Fibroblast of peridontal ligament (primary cell): ENCODE measurements around the gene NCBP1.
"Not testable (repeated sequence)": the region's sequence is repeated elsewhere in the genome, so short reads cannot be mapped to it uniquely, and the experiment has no call there.

Source experiments
- DNase-seq: peaks from one replicate; pipeline ENCODE4 v3.0.0-alpha.2; 2010; ENCODE audit errors: extremely low read depth

NCBP1 gene

GRCh38 chr9:97632985-97633858, at the start of gene NCBP1, which contains the start of gene TSTD2:
Gene NCBP1, plus strand, starts transcription at chr9:97633821. Its CDS starts 61 bp downstream, at chr9:97633882.
Gene TSTD2, minus strand, starts transcription at chr9:97633368. Its CDS starts 5,806 bp downstream, at chr9:97627562.
- DNase-seq: peak; percentile 98

DNA sequence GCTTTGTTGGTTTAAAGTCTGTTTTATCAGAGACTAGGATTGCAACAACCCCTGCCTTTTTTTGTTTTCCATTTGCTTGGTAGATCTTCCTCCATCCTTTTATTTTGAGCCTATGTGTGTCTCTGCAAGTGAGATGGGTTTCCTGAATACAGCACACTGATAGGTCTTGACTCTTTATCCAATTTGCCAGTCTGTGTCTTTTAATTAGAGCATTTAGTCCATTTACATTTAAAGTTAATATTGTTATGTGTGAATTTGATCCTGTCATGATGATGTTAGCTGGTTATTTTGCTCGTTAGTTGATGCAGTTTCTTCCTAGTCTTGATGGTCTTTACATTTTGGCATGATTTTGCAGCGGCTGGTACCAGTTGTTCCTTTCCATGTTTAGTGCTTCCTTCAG, 48.8 kb upstream of the NCBP1 start:
- not testable (repeated sequence) for DNase-seq

GRCh38 chr9:97586909-97587308, 46.7 kb upstream of the NCBP1 start:
- DNase-seq: not testable (repeated sequence)

DNA sequence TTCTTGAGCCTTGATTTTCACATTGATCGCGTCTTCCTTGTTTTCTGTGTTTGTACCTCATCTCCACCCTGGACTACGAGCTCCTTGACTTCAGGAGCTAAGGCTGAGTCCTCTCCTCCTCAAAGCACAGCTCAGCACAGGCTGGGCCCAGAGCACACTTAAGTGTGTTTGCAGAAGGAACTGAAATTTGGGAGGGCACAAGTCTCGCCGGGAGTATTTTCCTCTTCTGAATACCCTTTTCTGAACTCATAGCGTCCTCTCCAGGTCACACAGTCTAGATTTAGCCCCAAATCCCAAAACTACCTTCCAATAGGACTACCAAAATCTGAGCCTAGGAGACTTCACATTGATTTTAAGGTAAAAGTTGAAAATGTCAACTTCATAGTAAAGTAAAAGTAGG, 42.1 kb upstream of the NCBP1 start:
- no peak for DNase-seq

DNA sequence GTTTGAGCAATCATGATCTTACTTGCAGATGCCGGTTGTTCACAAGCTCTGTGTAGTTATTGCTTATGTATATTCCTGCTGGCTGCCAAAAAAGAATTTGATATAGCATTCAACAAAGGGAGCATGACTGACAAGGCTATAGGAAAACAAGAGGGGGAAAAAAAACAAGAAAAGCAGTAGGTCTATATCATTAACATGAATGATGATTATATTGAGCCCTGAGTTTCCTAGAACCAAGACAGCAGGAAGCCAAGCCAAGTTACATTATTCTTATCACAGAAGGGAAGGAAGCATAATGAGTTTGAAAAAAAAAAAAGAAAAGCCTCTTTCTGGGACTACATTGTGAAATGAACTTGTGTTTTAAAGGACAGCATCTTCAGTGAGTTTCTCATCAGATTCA, 41.5 kb upstream of the NCBP1 start:
- DNase-seq: no peak

DNA sequence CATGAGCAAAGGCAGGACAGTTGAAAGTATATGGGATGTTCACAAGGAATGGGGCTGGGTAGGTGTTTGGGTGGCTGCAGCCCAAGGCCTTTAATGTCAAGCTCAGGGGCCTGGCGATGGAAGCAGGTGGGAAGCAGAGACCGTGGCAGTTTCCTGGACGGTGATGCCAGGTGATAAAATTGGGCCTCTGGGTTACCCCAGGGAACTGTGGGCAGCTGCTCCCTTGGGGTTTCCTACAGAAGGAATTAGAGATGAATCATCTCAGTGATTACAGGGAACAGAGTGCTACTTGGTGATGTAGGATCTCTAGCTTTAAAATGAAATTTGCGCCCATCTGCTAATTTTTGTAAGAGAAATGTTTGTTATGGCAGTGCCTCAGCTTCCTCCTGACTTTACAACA, 39.7 kb upstream of the NCBP1 start:
- no peak for DNase-seq

DNA sequence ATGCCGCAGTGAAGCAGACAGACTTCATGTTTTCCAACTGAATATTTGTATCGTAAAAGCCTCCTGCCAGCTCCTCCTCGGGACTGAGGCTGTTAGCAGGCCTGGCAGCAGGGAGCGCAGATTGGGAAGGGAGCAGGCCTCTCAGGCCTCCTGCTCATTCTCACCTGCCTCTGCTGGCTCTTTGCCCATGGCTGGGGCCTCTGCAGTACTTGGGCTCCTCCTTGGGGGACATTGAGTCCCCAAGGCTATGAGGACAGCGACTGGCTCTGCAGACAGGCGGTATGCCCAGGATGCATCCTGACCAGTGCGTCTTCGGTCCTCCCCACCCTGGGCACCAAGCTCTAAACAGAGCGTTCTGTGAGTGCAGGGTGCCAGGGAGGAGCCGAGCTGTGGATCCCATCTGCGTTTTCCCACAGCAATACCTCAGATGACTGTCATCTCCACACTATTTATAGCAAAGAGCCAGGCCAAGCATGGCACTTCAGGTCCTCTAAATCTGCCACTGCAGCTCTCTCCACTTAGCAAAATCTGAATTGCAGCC, 39.2 kb upstream of the NCBP1 start:
- DNase-seq: no peak

DNA sequence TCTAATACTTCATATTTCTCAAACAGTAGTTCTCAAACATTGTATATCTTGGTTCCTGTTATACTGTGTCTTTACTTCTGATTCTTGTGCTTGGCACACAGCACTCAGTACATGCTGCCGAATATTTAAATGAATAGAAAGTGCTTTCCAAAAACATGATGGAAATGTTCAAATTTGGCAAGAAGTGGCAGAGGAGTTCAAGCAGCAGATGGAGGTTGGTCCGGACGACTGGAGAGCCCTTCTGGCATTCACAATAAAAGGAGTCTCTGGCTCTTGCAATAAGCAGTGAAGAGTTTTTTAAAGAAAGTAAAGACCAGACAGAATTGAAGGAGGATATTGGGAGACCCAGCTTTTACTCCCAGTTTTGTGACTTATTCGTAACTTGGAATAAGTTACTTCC, 36.7 kb upstream of the NCBP1 start:
- DNase-seq: no peak

DNA sequence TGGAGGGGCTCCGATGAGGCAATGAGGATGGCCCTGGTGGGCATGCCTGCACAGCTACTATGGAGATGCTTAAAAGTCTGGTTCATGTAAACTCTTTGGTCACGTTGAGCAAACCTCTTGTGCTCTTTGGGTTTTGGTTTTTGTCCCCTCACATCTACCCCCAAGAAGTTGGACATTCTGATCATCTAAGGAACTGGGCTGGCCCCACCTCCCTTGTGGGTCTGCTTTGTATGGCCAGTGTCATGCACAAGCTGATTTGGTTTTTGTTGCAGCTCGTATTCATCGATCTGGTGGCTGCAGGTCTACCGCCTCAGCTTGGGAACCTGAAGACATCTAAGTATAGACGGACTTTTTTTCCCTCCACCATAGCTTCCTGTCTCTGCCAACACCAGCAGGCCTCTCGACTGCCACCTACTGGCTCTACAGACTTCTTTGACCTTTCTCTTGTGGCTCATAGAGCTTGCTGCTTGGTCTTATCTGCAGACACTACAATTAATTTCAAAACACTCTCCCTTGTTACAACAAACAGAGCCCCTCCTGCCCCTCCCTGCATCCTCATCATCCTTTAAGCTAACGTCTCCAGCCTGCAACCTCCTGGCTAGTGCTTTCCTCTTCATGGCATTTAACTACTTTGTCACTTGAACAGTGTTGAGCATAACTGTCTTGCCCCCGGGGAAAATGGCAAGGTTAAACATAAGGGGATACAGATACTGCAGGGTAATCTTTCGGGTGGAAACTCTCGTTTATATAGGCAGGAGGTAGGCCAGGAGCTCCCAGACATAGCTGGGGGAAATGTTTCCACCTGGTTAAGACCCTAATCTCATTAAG, 34.9 kb upstream of the NCBP1 start:
- DNase-seq: peak; percentile 85

GRCh38 chr9:97599314-97599846, 34.2 kb upstream of the NCBP1 start:
- DNase-seq: no peak

GRCh38 chr9:97600531-97601227, 32.9 kb upstream of the NCBP1 start:
- no peak for DNase-seq

DNA sequence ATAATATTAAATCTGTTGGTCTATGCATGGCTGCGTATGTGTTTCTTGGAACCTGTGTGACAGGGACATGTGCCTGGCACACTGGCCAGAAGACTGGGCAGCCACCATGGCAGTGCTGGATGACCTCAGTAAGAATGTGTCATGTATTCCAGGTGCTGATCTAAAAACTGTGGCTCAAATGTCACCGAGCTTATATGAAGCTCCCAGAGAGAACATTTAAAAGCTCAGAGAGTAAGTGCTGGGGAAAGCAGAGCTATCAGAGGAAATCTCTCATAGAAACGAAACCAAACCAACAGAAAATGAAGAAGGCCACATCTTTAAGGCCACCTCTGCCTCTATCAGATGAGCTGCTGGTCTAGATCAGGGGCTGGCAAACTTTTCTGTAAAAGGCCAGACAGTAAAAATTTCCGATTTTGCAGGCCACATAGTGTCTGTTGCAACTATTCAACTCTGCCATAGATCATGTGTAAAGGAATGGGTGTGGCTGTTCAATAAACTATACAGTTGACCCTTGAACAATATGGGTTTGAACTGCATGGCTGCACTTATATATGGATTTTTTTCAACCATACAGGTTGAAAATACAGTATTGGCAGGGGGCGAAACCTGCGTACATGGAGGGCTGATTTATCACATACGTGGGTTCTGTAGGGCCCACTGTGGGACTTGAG, 32.3 kb upstream of the NCBP1 start:
- no peak for DNase-seq

- no peak for DNase-seq
Measured at GRCh38 chr9:97602430-97602829, 31.2 kb upstream of the NCBP1 start.

DNA sequence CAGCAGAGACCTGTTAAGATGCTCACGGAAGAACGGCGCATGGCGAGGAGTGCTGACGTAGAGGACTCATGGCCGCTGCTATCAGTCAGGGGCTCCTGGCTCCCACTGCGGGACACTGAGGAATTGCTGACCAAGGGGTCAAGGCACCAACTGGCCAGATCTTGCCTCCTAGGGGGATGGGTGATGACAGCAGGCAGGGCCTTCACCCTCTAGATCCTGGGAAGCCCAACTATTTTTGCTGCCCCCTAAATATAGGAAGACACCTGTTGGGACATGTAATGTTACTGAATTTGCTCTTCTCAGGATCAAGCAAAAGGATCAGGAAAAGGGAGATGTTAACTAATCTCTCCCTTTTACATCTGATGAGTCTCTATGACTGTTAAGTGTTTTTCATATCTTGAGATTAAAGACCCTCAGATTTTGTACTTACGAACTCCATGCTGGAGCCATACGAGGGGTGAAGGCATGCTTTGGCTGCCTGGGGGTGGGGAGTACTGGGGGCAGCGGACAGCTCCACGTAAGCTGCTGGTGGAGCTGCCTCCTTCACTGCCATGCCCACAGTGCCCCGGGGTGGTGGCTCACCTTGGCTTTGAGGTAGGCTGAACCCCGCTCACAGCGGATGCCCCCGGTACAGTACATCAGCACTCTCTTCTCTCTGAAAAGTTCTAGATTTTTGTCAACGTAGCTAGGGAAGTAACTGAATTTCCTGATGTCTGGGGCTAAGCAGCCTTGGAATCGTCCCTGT, 28.5 kb upstream of the NCBP1 start:
- no peak for DNase-seq

DNA sequence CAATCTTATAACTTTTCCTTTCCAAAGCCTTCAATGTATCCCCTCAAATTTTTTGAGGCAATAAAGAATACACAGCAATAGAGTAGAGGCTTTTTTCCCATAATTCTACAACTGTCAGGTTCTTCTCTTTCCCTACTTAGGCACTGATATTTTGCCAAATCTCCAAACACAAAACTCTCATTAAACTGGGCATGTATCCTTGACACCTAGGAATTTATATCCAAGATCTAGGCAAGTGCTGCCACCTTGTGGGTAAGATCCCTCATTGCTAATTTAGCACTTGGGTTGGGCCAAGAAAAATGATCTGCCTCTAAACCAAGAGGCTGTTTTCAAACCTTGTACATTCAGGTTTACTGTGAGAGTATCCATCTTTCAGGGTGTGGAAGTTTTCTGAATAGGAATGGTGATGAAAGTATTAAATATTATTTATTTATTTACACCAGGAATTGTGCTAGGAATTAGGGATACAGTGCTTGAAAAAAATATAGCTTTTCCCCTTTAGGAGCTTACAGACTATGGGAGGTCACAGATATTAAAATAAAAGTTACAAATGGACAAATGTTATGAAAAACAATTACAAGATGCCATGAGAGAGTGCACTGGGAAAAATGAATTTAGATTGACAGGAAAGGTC, 18.1 kb upstream of the NCBP1 start:
- peak; percentile 73 for DNase-seq

DNA sequence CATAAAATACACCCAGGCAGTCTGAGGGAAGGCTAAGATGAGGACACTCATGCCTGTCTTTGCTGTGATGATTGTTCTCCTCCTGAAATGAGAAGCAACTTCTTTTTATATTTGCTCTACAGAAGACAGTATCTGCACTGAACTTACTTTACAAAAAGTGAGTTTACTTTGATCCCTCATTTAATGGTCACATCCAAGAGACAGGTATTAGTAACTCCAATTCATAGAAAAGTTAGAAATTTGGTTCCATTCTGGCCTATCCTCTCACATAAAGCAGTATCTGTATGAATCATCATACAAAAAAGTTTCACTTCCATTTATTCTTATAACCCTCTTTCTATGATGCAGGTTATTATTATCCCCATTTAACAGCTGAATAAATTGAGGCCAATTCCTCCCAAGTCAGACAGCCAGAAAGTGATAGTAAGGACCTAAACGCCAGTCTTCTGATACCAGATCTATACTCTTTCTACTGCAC, 15.6 kb upstream of the NCBP1 start:
- no peak for DNase-seq

- not testable (repeated sequence) for DNase-seq
Measured at GRCh38 chr9:97620063-97620462, 13.6 kb upstream of the NCBP1 start.

GRCh38 chr9:97622483-97622882, 11.1 kb upstream of the NCBP1 start:
- DNase-seq: not testable (repeated sequence)

- no peak for DNase-seq
Measured at GRCh38 chr9:97623946-97624345, 9.7 kb upstream of the NCBP1 start.

GRCh38 chr9:97625620-97626019, 8.0 kb upstream of the NCBP1 start:
- no peak for DNase-seq
